ENCODE measurements around the gene CHST15.
"Not testable (repeated sequence)": the region's sequence is repeated elsewhere in the genome, so short reads cannot be mapped to it uniquely, and the experiment has no call there.

The CHST15 gene

GRCh38 chr10:124035928-124036558 is 57.4 kb downstream of the CHST15 start:
- Histone ChIP-seq H3K36me3 (peaks cover 80% of the 10 kb centered on the region), H3K4me1 (ENCODE audit: control insufficient read depth in 1 of 2, insufficient read depth in 1 of 2, low read depth in 1 of 2, low read length in 1 of 2) (peaks cover 82 to 87% of the 10 kb centered on the region in 2 experiments), H3K4me3 (ENCODE audit: low read depth in 1 of 2, low read length in 1 of 2) (peak overlapping the region; percentile 27 to 51), H3K9me3 (no peaks in the 10 kb centered on the region), H3K27me3 (no peaks in the 10 kb centered on the region), H3K27ac (peak overlapping the region; percentile 93)
- TF ChIP-seq, protein P1, sequence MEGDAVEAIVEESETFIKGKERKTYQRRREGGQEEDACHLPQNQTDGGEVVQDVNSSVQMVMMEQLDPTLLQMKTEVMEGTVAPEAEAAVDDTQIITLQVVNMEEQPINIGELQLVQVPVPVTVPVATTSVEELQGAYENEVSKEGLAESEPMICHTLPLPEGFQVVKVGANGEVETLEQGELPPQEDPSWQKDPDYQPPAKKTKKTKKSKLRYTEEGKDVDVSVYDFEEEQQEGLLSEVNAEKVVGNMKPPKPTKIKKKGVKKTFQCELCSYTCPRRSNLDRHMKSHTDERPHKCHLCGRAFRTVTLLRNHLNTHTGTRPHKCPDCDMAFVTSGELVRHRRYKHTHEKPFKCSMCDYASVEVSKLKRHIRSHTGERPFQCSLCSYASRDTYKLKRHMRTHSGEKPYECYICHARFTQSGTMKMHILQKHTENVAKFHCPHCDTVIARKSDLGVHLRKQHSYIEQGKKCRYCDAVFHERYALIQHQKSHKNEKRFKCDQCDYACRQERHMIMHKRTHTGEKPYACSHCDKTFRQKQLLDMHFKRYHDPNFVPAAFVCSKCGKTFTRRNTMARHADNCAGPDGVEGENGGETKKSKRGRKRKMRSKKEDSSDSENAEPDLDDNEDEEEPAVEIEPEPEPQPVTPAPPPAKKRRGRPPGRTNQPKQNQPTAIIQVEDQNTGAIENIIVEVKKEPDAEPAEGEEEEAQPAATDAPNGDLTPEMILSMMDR (IDR thresholded peaks at IDR 0.05) = peak; percentile 52

- Histone ChIP-seq H3K27me3 (no peaks in the 10 kb centered on the region), H3K4me1 (ENCODE audit: control insufficient read depth in 1 of 2, insufficient read depth in 1 of 2, low read depth in 1 of 2, low read length in 1 of 2) (peaks cover 75 to 80% of the 10 kb centered on the region in 2 experiments), H3K36me3 (peaks cover 82% of the 10 kb centered on the region), H3K4me3 (ENCODE audit: low read depth in 1 of 2, low read length in 1 of 2) (peak overlapping the region; percentile 27 to 51), H3K27ac (peak overlapping the region; percentile 93), H3K9me3 (no peaks in the 10 kb centered on the region)
- TF ChIP-seq, protein P1 (IDR thresholded peaks at IDR 0.05) = no peak
Measured at GRCh38 chr10:124035306-124035927, 58.0 kb downstream of the CHST15 start.

- Histone ChIP-seq H3K27ac (peak overlapping the region; percentile 93), H3K4me3 (ENCODE audit: low read depth in 1 of 2, low read length in 1 of 2) (peak overlapping the region in 1 of 2 experiments; percentile 51), H3K36me3 (peaks cover 82% of the 10 kb centered on the region), H3K4me1 (ENCODE audit: control insufficient read depth in 1 of 2, insufficient read depth in 1 of 2, low read depth in 1 of 2, low read length in 1 of 2) (peaks cover 69 to 74% of the 10 kb centered on the region in 2 experiments)
- not testable (repeated sequence) for H3K9me3 ChIP-seq, H3K27me3 ChIP-seq
Measured at GRCh38 chr10:124034576-124035305, 58.7 kb downstream of the CHST15 start.

- Histone ChIP-seq H3K27me3 (no peaks in the 10 kb centered on the region), H3K4me1 (ENCODE audit: control insufficient read depth in 1 of 2, insufficient read depth in 1 of 2, low read depth in 1 of 2, low read length in 1 of 2) (peaks cover 60 to 65% of the 10 kb centered on the region in 2 experiments), H3K36me3 (peaks cover 82% of the 10 kb centered on the region), H3K4me3 (ENCODE audit: low read depth in 1 of 2, low read length in 1 of 2) (no peak overlapping the region), H3K9me3 (no peaks in the 10 kb centered on the region), H3K27ac (peak overlapping the region; percentile 93)
- TF ChIP-seq, protein P1 (IDR thresholded peaks at IDR 0.05) = no peak
Measured at GRCh38 chr10:124033887-124034218, 59.5 kb downstream of the CHST15 start.

DNA sequence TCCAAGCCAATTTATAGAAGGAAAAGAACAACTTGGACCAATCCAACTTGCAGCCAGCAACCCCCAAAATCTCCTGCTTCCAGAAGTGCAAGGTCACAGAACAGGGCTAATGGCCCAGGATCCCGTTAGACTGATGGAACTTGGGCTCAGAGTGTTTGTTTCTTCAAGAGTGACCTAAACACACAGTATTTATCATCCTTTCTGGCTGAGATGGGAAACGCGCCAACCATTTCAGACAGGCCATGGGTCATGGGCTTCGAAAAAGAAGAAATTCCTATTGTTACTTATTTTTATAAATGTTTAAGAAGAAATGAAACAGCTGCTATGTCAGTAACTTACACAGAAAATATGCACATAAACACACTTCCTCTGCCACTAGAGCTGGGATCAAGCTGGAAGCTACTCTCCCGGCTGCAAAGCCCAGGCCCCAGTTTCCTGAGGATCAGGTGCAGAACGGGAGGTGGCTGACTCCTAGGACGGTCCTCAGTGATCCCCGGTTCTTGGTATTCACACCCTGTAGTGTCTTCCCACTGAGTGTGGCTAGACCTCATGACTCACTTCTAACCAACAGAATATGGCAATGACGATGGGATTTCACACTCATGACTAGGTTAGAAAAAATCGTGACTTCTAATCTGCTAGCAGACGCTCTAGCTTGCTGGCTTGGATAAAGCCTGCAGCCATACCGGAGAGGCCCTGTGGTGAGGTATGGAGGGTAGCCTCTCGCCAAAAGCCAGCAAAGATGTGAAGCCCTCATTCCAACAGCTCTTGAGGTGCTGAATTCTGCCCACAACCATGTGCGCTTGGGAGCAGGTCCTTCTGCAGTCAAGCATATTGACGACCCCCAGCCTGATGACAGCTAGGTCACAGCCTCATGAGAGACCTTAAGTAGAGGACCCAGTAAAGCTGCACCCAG is 60.2 kb downstream of the CHST15 start:
- Histone ChIP-seq H3K36me3 (peaks cover 82% of the 10 kb centered on the region), H3K4me1 (ENCODE audit: control insufficient read depth in 1 of 2, insufficient read depth in 1 of 2, low read depth in 1 of 2, low read length in 1 of 2) (peaks cover 54 to 58% of the 10 kb centered on the region in 2 experiments), H3K9me3 (no peaks in the 10 kb centered on the region), H3K27ac (peak overlapping the region; percentile 93), H3K4me3 (ENCODE audit: low read depth in 1 of 2, low read length in 1 of 2) (no peak overlapping the region), H3K27me3 (no peaks in the 10 kb centered on the region)
- TF ChIP-seq, protein P1 (IDR thresholded peaks at IDR 0.05) = no peak
